GM21717 (cell line): ENCODE data around the gene MAP3K14.
"Not testable (repeated sequence)": the region's sequence is repeated elsewhere in the genome, so short reads cannot be mapped to it uniquely, and the experiment has no call there.

Source experiments
- ATAC-seq: cut with Tn5 transposase; IDR thresholded peaks from one replicate; pipeline ENCODE4 v1.9.1; 2021; ENCODE audit warnings: mild to moderate bottlenecking, moderate library complexity; ENCODE audit not compliant: unreplicated experiment

Gene MAP3K14

GRCh38 chr17:45302220-45302619 is 14.6 kb downstream of the MAP3K14 start:
- not testable (repeated sequence) for ATAC-seq

GRCh38 chr17:45301674-45302073 is 15.1 kb downstream of the MAP3K14 start:
- no peak for ATAC-seq

GRCh38 chr17:45300060-45300751 is 16.6 kb downstream of the MAP3K14 start:
- no peak for ATAC-seq

GRCh38 chr17:45299361-45299760 is 17.5 kb downstream of the MAP3K14 start:
- ATAC-seq: no peak

GRCh38 chr17:45298546-45299285 is 18.1 kb downstream of the MAP3K14 start:
- ATAC-seq: no peak

- ATAC-seq: no peak
Observed at GRCh38 chr17:45296833-45297124, 20.0 kb downstream of the MAP3K14 start.

- no peak for ATAC-seq
Observed at GRCh38 chr17:45296003-45296832, 20.6 kb downstream of the MAP3K14 start.

- no peak for ATAC-seq
Observed at GRCh38 chr17:45294506-45294905, 22.3 kb downstream of the MAP3K14 start.

- ATAC-seq: no peak
Observed at GRCh38 chr17:45293413-45294211, 23.2 kb downstream of the MAP3K14 start.

GRCh38 chr17:45292696-45293412 is 24.0 kb downstream of the MAP3K14 start:
- no peak for ATAC-seq

- ATAC-seq: no peak
Observed at GRCh38 chr17:45291171-45291805, 25.5 kb downstream of the MAP3K14 start.

- no peak for ATAC-seq
Observed at GRCh38 chr17:45290269-45290765, 26.5 kb downstream of the MAP3K14 start.

- ATAC-seq: no peak
Observed at GRCh38 chr17:45289301-45290268, 27.2 kb downstream of the MAP3K14 start.

GRCh38 chr17:45288825-45289224 is 28.0 kb downstream of the MAP3K14 start:
- no peak for ATAC-seq

- no peak for ATAC-seq
Observed at GRCh38 chr17:45287526-45288500, 29.0 kb downstream of the MAP3K14 start.

- no peak for ATAC-seq
Observed at GRCh38 chr17:45286286-45286685, 30.5 kb downstream of the MAP3K14 start.
